Measurements from ENCODE around the gene TSNAXIP1.
"Not testable (repeated sequence)": the region's sequence is repeated elsewhere in the genome, so short reads cannot be mapped to it uniquely, and the experiment has no call there.

The TSNAXIP1 gene

DNA sequence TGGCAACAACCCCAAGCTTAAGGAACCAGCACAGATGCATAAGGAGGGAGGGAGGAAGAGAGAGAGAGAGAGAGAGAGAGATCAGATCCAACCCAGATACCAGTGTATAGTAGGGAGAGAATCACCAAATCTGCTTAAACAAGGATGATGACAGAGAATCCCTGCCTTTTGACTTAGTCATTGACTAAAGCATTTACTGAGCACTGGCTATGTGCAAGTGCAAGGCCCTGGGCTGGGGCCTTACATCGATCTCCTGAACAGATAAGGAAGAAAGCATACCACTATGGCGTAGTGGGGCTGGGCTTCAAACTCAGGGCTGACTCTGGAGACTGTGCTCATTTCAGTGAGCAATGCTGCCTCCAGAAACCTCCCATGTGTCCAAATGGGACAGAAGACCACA, 15.8 kb downstream of the TSNAXIP1 start:
- TF ChIP-seq, protein P1, sequence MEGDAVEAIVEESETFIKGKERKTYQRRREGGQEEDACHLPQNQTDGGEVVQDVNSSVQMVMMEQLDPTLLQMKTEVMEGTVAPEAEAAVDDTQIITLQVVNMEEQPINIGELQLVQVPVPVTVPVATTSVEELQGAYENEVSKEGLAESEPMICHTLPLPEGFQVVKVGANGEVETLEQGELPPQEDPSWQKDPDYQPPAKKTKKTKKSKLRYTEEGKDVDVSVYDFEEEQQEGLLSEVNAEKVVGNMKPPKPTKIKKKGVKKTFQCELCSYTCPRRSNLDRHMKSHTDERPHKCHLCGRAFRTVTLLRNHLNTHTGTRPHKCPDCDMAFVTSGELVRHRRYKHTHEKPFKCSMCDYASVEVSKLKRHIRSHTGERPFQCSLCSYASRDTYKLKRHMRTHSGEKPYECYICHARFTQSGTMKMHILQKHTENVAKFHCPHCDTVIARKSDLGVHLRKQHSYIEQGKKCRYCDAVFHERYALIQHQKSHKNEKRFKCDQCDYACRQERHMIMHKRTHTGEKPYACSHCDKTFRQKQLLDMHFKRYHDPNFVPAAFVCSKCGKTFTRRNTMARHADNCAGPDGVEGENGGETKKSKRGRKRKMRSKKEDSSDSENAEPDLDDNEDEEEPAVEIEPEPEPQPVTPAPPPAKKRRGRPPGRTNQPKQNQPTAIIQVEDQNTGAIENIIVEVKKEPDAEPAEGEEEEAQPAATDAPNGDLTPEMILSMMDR (IDR thresholded peaks at IDR 0.05; ENCODE audit: low read depth, low read length): no peak
- no peak overlapping the region for H3K4me3 ChIP-seq (ENCODE audit: low read depth, low read length)

DNA sequence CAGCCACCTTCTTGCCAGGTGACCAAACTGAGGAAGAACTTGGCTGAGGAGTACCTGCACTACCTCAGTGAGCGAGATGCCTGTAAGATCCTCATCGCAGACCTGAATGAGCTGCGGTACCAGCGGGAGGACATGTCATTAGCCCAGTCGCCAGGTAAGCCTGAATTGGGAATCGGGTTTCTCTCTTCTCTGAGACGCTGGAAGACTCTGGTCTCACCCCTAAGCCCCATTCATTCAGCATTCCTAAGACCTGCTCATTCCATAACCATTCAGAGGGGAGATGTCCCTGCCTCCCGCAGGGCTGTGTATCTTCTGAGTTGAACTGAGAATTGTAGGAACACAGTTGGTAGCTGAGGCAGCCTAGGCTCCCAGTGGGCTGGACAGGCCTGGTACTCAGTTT, 18.4 kb downstream of the TSNAXIP1 start:
- H3K4me3 ChIP-seq (ENCODE audit: low read depth, low read length): no peak overlapping the region
- TF ChIP-seq, protein P1 (IDR thresholded peaks at IDR 0.05; ENCODE audit: low read depth, low read length): no peak

DNA sequence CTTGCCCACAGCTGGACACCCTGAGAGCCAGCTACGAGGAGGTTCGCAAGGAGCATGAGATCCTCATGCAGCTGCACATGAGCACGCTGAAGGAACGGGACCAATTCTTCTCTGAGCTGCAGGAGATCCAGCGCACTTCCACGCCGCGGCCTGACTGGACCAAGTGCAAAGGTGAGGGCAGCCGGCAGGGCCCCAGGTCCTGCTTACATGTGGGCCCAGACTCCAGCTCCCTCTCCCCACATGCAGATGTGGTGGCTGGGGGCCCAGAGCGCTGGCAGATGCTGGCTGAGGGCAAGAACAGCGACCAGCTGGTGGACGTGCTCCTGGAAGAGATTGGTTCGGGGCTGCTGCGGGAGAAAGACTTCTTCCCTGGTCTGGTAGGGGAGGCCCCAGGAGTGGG, 19.2 kb downstream of the TSNAXIP1 start:
- TF ChIP-seq, protein P1 (IDR thresholded peaks at IDR 0.05; ENCODE audit: low read depth, low read length): no peak
- H3K4me3 ChIP-seq (ENCODE audit: low read depth, low read length): no peak overlapping the region

DNA sequence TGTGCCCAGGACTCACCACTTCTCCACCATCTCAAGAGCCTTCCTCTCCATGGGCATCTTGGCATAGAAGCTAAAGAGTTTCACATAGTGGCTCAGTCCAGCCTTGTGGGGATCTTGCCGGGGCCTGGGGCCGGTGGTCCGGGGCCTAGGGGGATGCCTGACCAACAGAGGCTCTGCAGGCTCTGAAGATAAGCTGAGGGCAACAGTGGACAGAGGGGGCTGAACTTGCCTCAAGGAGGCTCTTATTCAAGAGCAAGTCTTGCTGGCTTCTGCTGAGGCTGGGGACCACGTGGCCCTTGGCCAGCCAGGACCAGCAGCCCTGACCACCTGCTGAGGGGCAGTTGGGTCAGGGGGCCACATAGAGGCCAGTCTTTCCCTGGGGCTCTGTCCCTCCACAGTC, 22.0 kb downstream of the TSNAXIP1 start:
- TF ChIP-seq, protein P1 (IDR thresholded peaks at IDR 0.05; ENCODE audit: low read depth, low read length): no peak
- no peak overlapping the region for H3K4me3 ChIP-seq (ENCODE audit: low read depth, low read length)

DNA sequence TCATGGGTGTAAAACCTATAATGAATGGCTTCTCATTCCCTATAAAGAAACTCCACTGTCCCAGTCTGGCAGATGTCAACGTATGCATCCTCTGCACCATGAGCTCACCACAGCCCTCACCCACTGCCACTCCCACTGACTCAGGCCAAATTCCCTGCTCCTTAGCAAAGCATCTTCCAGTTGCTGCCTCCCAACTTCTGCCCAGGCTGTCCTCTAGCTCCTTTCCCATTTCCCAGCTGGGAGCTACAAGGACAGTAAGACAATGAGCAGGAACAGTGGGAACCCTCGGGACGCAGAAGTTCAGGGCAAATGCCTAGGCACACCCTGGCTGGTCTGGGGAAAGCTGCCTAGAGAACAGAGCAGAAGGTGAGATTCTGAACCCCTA, 26.3 kb downstream of the TSNAXIP1 start:
- peak overlapping the region; percentile 73 for H3K4me3 ChIP-seq (ENCODE audit: low read depth, low read length)
- TF ChIP-seq, protein P1 (IDR thresholded peaks at IDR 0.05; ENCODE audit: low read depth, low read length): no peak

DNA sequence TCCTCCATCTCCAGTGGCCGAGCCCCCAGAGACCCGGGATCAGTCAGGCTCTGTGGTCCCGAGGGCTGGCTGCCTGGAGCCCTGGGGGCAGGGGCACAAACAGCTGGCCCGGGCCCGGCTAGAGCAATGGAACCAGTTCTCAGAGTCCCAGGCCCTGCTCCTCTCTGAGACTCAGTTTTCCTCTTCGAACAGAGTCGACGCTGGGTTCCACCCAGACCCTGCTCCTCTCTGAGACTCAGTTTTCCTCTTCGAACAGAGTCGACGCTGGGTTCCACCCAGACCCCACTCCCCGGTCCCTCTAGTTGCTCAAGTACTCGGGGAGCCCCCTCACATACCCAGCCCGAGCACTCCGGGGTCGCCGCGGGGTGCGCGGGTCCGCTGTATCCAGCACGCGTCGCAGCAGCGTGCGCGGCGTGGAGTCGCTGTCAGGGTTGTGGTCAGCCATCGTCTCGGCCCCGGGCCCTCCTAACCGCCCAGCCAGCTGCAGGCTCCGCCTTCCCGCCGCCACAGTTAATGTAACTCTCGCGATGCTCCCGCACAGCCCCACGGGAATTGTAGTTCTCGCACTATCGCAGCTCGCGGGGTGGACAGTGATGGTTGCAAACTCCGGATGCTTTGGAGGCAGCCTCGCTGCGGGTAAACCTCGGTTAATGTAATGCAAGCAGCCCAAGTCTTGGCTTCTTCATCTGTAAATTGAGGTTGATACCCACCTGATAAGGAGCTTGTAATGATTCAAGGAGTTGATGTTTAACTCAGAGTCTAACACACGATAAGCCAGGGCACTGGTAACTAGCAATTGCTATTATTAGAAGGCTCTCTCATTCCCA, 26.9 kb downstream of the TSNAXIP1 start:
- TF ChIP-seq, protein P1 (IDR thresholded peaks at IDR 0.05; ENCODE audit: low read depth, low read length): no peak
- H3K4me3 ChIP-seq (ENCODE audit: low read depth, low read length): peak overlapping the region; percentile 73

DNA sequence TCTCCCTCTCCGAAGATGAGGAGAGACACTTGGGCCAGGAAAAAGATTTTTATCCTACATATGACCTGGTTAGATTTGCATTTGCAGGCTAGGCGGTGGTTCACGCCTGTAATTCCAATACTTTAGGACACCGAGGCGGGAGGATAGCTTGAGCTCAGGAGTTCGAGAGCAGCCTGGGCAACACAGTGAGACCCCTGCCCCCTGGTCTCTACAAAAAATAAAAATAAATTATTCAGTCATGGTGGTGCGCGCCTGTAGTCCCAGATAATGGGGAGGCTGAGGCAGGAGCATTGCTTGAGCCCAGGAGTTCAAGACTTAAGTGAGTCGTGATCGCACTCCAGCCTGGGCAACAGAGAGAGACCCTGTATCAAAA, 27.5 kb downstream of the TSNAXIP1 start:
- TF ChIP-seq, protein P1 (IDR thresholded peaks at IDR 0.05; ENCODE audit: low read depth, low read length): no peak
- no peak overlapping the region for H3K4me3 ChIP-seq (ENCODE audit: low read depth, low read length)

DNA sequence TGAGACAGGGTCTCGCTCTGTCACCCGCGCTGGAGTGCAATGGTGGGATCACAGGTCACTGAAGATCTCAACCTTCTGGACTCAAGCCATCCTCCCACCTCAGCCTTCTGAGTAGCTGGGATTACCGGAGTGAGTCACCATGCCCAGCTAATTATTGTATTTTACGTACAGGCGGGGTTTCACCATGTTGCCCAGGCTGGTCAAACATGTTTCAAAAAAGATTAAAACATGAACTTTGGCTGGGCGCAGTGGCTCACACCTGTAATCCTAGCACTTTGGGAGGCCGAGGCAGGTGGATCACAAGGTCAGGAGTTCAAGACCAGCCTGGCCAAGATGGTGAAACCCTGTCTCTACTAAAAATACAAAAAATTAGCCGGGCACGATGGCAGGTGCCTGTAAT, 30.5 kb downstream of the TSNAXIP1 start:
- H3K4me3 ChIP-seq (ENCODE audit: low read depth, low read length): not testable (repeated sequence)
